GM18526 (cell line): Measurements from ENCODE around the gene ATP9A.

Experiments
- POLR2A ChIP-seq: IDR thresholded peaks from 3 replicates; pipeline ENCODE4 v1.6.1; 2011; ENCODE audit not compliant: insufficient read length; ENCODE audit errors: extremely low read depth

ATP9A gene

DNA sequence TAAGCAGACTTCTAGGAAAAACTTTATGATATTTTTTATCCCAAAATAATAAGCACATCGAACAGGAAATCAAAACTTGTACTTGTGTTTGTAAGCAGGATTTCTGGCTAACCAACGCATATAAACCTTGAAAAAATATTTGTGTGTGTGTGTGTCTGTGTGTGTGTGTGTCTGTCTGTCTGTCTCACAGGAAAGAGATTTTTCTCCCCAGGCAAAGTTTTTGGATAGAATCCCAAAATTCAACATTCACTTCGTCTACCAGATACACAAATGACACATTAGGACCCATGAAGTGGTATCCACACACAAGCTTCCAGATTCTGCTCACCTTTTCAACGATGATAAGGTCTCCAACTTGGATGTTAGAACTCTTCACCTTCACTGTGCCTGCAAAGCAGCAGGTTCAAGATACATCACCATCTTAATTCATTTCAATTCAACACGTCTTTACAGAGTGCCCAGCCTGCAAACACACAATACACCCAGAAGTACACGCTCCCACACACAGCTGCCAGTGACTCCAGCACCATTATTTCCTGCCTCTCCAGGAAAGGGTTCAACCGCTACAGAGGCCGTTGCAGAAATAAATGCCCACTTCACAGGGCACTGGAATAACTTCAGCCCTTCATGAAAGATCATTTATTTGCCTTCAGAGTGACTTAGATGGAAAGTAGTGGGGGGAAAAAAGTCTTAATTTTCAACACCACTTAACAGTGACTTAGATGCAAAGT lies 70.9 kb downstream of the ATP9A start:
- no peak for TF ChIP-seq POLR2A

DNA sequence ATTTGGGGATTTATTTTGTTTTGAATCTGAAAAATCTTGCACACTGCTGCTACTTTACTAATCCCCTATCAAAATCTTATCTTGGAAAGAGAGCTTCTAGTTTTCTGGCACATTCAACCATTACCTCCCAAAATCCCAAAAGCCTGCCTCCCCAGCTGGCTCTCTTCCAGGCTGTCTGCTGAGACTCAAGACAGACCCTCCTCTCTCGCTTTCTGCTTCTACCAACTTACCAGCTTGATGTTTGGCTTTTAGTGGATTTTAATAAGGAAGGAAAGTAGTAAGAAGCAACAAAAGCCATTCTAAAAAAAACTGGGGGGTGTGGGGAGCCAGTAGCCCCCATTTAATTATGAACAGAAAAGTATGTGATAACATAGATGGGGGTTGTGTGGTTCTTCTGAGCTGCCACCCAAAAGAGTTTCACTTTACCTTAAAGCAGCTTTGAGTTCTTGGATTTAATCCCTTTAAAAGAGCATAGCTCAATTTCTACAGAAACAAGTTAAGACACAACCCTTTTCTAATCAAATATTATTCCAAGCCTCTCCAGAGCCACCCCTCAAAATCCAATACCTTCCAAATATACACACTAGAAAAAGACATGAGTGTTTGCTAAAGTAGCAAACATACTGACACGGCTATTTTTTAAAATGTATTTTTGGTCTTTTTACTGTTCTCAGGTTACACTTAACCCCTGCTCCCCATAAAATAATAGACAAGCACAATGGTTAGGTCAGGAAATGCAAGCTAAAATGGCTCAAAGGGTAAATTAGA lies 71.7 kb downstream of the ATP9A start:
- TF ChIP-seq POLR2A: no peak

DNA sequence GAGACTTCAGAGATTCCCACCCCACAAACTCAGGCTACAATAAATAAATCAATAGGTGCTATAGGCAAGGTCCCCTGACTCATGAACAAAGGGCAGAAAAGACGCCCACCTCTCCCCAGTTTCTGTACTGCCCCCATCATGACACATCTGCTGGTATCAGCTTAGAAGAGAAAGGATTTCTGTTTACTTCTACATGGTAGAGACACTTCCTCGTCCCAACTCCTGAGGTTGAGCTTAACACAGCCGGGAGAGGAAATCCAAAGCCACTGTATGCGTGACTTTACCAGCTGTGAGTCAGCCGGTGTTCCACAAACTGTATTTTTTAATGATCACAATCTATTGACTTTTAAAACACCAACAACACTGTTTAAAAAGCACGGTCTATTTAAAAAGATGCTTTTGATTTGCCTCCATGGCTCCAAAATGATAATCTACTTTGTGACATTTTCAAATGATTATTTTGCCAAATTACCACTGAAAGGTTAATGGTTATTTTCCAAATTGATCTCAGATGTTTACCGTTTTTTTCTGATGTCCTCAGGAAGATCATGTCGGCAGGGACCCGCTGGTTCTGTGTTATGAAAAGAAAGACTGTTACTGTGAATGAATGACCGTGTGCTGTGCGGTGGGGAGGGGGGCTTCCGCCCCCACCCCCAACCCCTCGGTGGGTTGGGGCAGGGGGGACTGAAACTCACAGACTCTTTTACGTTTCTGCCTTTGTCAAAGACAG lies 72.5 kb downstream of the ATP9A start:
- no peak for TF ChIP-seq POLR2A

DNA sequence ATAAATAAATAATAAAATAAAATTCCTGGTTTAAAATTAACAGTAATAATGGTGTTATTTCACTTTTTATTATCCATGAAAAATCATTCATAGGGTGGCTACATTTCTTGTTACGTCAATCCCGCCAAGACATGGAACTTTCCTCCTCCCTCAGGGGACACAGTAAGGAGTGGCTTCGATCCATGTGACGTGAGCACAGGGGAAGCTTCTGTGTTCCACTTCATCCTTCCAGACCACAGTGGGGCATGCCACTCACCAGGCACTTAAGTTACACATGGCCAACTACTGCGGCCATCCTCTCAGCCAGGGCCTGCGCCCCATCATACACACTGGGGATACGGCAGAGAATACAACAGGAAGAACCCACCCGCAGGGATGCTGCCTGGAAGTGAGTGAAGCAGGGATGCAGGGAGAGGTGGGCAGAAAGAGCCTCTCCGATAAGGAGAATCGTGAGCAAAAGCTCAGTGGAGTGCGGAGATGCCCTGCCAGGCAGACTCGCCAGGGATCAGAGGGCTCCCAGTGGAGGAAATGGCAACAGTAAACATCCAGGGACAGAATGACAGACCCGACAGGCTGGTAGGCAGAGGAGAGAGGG lies 75.3 kb downstream of the ATP9A start:
- TF ChIP-seq POLR2A: no peak

DNA sequence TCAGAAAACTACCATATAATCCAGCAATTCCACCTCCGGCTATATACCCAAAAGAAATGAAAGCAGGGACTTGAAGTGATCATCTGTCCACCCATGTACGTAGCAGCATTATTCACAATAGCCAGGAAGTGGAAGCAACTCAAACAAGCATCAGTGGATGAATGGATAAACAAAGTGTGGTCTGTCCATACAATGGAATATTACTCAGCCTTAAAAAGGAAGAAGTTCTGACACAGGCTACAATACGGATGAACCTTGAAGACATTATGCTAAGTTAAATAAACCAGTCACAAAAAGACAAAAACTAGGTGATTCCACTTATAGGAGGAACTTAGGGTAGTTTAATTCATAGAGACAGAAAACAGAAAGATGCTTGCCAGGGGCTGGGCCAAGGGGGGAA lies 76.5 kb downstream of the ATP9A start:
- TF ChIP-seq POLR2A: no peak

DNA sequence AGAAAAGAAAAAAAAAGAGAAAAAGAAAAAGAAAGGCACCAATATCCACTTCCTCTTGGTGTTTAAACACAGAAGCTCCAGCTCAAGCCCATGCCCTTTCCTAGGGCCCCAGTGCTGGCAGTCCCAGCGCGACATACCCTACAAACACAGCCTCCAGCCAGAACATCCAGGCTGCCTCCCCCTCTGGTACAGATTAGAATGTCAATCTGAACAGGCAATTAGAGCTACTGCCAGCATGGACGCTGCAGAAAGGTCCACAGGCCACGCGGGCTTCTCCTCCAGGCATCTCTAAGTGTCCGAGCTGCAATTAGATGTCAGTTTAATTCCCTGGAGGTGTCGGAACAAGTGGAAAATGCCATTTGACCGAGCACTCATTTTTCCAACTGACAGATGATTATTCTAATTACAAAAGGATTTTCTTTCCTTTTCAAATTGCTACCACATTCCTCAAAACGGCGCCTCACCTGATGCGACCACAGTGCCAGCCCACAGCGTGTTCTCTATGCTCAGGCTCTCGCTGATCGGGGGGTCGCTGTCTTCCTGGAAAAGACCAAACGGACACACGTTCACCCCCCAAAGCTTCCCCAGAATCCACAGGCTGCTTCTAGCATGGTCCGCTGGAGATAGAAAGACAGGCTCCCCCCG lies 79.5 kb downstream of the ATP9A start:
- TF ChIP-seq POLR2A: no peak

DNA sequence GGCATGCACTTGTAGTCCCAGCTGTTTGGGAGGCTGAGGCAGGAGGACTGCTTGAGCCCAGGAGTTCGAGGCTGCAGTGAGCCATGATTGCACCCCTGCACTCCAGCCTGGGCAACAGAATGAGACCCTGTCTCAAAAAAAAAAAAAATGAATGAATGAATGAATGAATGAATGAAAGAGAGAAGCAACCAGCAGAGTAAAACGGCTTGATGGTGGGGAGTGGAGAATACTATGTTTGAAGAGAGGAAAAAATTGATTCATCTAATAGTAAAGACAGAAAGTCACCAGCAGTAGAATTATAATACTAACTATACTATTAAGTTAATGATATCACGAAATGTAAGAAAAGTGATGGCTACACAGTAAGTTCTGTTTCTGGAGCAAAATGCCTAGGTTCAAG lies 80.6 kb downstream of the ATP9A start:
- TF ChIP-seq POLR2A: no peak

DNA sequence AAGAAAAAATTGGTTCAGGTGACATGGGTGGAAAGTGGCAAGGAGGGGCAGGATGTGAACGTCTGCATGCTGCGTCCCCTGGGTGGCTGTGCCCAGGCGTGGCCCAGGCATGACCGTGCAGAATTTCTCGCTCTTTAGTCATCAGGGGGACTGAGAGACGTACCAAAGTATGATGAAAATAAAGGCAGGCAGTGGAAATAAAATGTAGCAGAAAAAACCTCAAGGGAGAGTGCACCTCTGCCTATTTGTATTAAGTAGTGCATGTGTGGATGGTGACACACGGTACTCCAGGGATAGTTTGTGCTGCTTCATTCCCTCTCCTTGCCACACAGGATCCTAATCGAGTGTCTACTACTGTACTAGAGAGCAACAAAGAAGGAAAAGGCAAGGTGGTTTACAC lies 81.1 kb downstream of the ATP9A start:
- TF ChIP-seq POLR2A: no peak

DNA sequence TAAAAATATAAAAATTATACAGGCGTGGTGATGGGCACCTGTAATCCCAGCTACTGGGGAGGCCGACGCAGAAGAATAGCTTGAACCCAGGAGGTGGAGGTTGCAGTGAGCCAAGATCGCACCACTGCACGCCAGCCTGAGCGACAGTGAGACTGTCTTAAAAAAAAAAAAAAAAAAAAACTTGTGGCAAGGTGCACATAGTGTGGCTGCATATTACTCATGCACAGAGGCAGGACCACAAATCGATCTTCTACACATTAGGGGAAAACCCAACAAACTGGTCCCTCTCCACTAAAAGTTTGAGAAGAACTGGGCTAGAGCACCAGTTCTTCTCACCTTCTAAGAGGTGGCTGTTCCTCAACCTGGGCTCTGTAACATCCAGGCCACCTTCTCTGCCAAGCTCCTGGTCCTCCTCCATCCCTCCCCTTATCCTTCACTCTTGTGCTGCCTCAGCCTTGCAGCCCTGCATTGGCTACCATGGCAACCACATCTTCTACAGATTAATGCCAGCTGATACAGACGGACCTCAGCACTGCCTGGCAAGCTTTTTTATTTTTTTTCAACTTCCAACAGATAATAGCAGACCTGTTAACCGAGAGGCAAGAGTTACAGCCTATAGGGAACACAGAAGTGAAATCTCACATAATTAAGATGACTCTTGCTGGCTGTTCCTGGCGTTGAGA lies 88.0 kb downstream of the ATP9A start:
- no peak for TF ChIP-seq POLR2A

DNA sequence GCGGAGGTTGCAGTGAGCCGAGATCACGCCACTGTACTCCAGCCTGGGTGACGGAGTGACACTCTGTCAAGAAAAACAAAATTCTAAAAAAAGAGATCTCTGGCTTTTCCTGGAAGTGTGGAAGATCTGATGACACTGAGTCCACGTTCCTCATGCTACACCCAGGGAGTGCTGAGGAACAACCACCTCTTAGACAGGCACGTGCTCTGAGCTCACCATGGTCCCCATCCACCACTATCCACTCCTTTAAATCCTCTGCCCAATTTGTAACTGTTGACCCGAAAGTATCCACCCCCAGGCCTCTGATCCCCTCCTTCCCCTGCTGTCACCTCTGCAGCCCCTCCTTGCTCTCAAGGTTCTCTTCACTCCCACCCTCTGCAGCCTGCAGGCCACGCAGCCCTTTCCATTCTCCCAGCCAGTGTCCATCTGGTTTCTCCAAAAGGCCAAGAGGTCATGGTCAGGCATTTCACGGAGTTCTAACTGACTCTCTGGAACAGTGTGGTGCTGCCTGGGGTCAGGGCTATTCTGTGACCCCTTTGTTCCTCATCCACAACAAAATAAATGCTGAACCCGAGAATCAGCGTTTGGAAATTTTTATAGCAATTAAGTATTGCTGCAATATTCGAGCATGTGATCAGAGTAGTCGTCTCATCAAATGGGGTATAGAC lies 88.8 kb downstream of the ATP9A start:
- no peak for TF ChIP-seq POLR2A

DNA sequence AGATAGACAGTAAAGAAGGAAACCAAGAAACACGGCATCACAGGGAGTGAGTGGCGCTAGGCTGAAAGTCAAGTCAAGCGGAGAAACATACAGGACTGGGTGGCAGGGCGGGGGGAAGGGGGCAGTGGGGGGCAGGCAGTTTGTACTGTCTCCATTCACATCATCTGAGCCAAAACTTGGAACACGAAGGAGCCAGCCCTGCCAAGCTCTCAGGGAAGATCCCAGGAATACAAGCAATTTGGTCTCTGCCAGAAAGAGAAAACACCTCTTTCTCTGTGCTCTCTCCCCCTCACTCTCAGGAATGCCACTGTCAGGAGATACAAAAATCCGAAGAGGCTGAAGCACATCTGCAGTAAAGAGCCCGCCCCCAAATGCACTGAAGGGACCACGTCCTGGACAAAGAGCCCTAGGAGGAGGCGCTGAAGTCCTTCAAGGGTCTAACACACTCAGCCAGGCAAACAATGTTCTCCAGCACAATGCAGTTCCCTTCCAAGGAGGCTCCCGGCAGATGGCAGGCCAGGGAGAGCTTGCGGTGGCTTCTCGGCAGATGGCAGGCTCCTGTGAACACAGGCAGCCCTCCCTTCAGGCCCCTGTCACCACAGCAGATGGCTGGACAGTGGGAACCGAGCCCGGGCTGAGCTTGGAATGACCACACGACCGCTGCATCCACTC lies 90.0 kb downstream of the ATP9A start:
- no peak for TF ChIP-seq POLR2A

DNA sequence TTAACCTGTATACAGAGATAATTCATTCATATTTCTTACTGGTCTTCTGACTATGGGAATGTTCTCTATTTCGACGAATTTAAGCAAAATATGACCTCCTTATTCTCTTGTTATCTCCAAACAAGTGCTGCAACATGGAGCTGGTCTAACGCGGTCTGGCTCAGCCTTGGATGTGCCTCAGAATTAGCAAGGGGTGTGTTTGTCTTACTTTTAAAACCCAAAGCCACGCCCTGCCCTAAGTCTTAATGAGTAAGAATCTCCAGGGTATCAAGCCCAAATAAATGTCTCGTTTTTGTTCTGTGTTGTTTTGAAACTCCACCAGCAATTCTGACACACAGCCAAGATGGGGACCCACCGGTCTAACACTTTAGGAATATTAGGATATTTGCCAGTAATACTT lies 99.2 kb downstream of the ATP9A start:
- TF ChIP-seq POLR2A: no peak

DNA sequence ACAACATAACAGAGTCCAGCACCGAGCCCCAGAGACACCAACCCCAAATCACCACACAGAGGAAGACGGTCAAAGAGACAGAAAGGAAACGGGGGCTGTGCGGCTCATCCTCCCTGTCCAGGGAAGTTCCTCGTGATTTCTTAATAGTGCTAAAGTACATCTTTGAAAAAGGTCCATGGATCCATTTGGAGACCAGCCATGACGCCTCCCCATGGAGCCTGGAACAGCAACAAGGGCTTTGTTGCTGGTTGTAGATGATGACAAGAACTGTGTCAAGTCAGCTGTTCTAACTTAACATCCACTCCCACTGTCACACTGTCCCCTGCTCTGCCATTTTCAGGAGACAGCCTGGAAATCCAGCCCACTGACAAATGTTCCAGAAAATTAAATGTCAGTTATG lies 99.7 kb downstream of the ATP9A start:
- TF ChIP-seq POLR2A: no peak

DNA sequence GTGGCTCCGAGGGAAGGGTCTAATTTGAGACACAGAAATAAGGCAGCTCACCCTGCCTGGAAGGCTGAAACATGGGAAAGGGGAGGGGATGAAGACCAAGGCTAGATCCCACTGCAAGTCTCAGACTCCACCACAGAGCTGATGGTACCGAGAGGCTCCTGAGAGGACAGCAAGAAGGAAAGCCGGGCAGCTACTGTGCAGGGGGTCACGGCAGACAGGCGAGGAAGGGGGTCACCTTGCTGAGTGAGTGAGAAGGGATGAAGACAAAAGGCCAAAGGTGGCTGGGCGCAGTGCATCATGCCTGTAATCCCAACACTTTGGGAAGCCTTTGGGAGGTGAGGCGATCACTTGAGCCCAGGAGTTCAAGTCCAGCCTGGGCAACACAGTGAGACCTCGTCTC lies 100.7 kb downstream of the ATP9A start:
- no peak for TF ChIP-seq POLR2A

DNA sequence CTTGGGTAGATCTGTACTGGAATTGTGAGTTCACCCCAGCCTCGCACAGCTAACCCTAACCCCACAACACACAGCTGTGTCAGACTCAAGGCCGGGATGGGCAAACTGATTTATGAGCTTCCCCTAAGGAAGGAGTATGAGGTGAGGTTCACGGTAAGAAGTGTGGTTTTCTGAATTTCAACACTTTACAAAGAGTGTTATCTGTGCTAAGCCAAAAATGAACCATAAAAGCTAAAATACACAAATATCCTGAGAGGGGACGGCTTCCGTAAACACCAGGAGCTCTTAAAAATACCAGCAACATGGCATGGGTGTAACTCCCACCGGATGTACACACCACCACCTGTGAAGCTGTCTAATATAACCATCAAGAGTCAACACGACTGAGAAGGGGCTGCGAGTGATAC lies 101.2 kb downstream of the ATP9A start:
- no peak for TF ChIP-seq POLR2A
